ENCODE results near the gene KRTAP5-7.
A peak's percentile ranks its signal among the peaks of the same experiment; 100 is the strongest.
"Not testable (repeated sequence)": the region's sequence is repeated elsewhere in the genome, so short reads cannot be mapped to it uniquely, and the experiment has no call there.

Gene KRTAP5-7

GRCh38 chr11:71556018-71556417, 29.0 kb downstream of the KRTAP5-7 start:
- no peak for DNase-seq

- no peak for DNase-seq
Measured at GRCh38 chr11:71557257-71557656, 30.2 kb downstream of the KRTAP5-7 start.

- peak in 18 of 56 donors; percentile 2 to 46 (median 12) for DNase-seq
Measured at GRCh38 chr11:71558996-71559395, 31.9 kb downstream of the KRTAP5-7 start.

- DNase-seq = no peak
Measured at GRCh38 chr11:71562120-71562519, 35.1 kb downstream of the KRTAP5-7 start.

- peak in 5 of 56 donors; percentile 4 to 25 (median 7) for DNase-seq
Measured at GRCh38 chr11:71563406-71563805, 36.3 kb downstream of the KRTAP5-7 start.

GRCh38 chr11:71564430-71564829, 37.4 kb downstream of the KRTAP5-7 start:
- no peak for DNase-seq

- no peak for DNase-seq
Measured at GRCh38 chr11:71565263-71565662, 38.2 kb downstream of the KRTAP5-7 start, which contains the start of gene KRTAP5-10. Gene KRTAP5-10 (plus strand): TSS chr11:71565563. CDS start chr11:71565588, 25 bp downstream.

GRCh38 chr11:71566081-71566620, 39.1 kb downstream of the KRTAP5-7 start:
- no peak for DNase-seq

GRCh38 chr11:71566626-71567599, 39.8 kb downstream of the KRTAP5-7 start:
- not testable (repeated sequence) for DNase-seq

- DNase-seq = not testable (repeated sequence)
Measured at GRCh38 chr11:71567633-71568032, 40.6 kb downstream of the KRTAP5-7 start.

GRCh38 chr11:71568704-71569349, 41.8 kb downstream of the KRTAP5-7 start:
- DNase-seq = peak in 2 of 56 donors; percentile 4 to 11

- not testable (repeated sequence) for DNase-seq
Measured at GRCh38 chr11:71571101-71571850, 44.2 kb downstream of the KRTAP5-7 start.

GRCh38 chr11:71572811-71573210, 45.7 kb downstream of the KRTAP5-7 start:
- DNase-seq = no peak

GRCh38 chr11:71574418-71574817, 47.4 kb downstream of the KRTAP5-7 start:
- no peak for DNase-seq

- no peak for DNase-seq
Measured at GRCh38 chr11:71575723-71576424, 48.8 kb downstream of the KRTAP5-7 start.

GRCh38 chr11:71576688-71577465, 49.8 kb downstream of the KRTAP5-7 start:
- not testable (repeated sequence) for DNase-seq

- no peak for DNase-seq
Measured at GRCh38 chr11:71577469-71578004, 50.5 kb downstream of the KRTAP5-7 start.

All from amygdala (tissue), 56 donors.